HEK293T (cell line): ENCODE measurements around the gene OXNAD1.

Source experiments
- CTCF ChIA-PET: fragments of 350-600 bp; formaldehyde crosslinking; extraction: SDS; loops from one replicate; lab custom pipeline; 2021; ENCODE audit warnings: antibody characterized with exemption, inconsistent platforms; lab: Yijun Ruan, JAX
- POLR2A ChIA-PET: fragments of 350-600 bp; formaldehyde crosslinking; extraction: SDS; loops from one replicate; lab custom pipeline; 2020; ENCODE audit warnings: antibody characterized with exemption, inconsistent platforms; lab: Yijun Ruan, JAX
- DNase-seq: peaks from one replicate; pipeline ENCODE4 v3.0.0; 2012; ENCODE audit warnings: mixed read lengths; ENCODE audit errors: extremely low spot score
- ARNT ChIP-seq: fragments of 450-650 bp; IDR thresholded peaks from 2 replicates; pipeline ENCODE4 v1.6.1; 2017; ENCODE audit warnings: mild to moderate bottlenecking
- BHLHE40 ChIP-seq: fragments of 450-650 bp; IDR thresholded peaks from 2 replicates; pipeline ENCODE4 v1.6.1; 2016; ENCODE audit warnings: mild to moderate bottlenecking, moderate library complexity, borderline replicate concordance
- CTBP1 ChIP-seq: fragments of 450-650 bp; IDR thresholded peaks from 2 replicates; pipeline ENCODE4 v1.6.1; 2016; ENCODE audit warnings: borderline replicate concordance
- ELF4 ChIP-seq: fragments of 450-650 bp; IDR thresholded peaks from 2 replicates; pipeline ENCODE4 v1.6.1; 2017; ENCODE audit warnings: antibody characterized with exemption
- FOXA1 ChIP-seq: fragments of 450-650 bp; IDR thresholded peaks from 2 replicates; pipeline ENCODE4 v1.6.1; 2016; ENCODE audit warnings: mild to moderate bottlenecking
- FOXK2 ChIP-seq: fragments of 450-650 bp; IDR thresholded peaks from 2 replicates; pipeline ENCODE4 v1.6.1; 2016; ENCODE audit warnings: mild to moderate bottlenecking
- FOXM1 ChIP-seq: fragments of 450-650 bp; IDR thresholded peaks from 2 replicates; pipeline ENCODE4 v1.6.1; 2017; ENCODE audit warnings: mild to moderate bottlenecking, borderline replicate concordance
- HDGF ChIP-seq: fragments of 450-650 bp; IDR thresholded peaks from 2 replicates; pipeline ENCODE4 v1.6.1; 2017; ENCODE audit warnings: antibody characterized with exemption, borderline replicate concordance
- L3MBTL2 ChIP-seq: fragments of 450-650 bp; conservative IDR thresholded peaks from 2 replicates; pipeline ENCODE4 v1.6.1; 2016; ENCODE audit warnings: mild to moderate bottlenecking
- LEF1 ChIP-seq: fragments of 450-650 bp; IDR thresholded peaks from 2 replicates; pipeline ENCODE4 v1.6.1; 2017; ENCODE audit warnings: mild to moderate bottlenecking, borderline replicate concordance
- NFRKB ChIP-seq: fragments of 450-650 bp; IDR thresholded peaks from 2 replicates; pipeline ENCODE4 v1.6.1; 2016; ENCODE audit warnings: mild to moderate bottlenecking, moderate library complexity
- PKNOX1 ChIP-seq: fragments of 450-650 bp; IDR thresholded peaks from 2 replicates; pipeline ENCODE4 v1.6.1; 2016
- SP1 ChIP-seq: fragments of 450-650 bp; IDR thresholded peaks from 2 replicates; pipeline ENCODE4 v1.6.1; 2017
- SUZ12 ChIP-seq: fragments of 450-650 bp; IDR thresholded peaks from 2 replicates; pipeline ENCODE4 v1.6.1; 2016; ENCODE audit warnings: mild to moderate bottlenecking
- TARDBP ChIP-seq: fragments of 450-650 bp; IDR thresholded peaks from 2 replicates; pipeline ENCODE4 v1.6.1; 2016
- ZNF384 ChIP-seq: fragments of 450-650 bp; IDR thresholded peaks from 2 replicates; pipeline ENCODE4 v1.6.1; 2016

OXNAD1 gene

GRCh38 chr3:16332904-16333426, 68.0 kb downstream of the OXNAD1 start:
- ChIA-PET CTCF (no interaction called here), POLR2A (no interaction called here)
- DNase-seq, result no peak
- TF ChIP-seq ZNF384 (no peak), ARNT (no peak), FOXA1 (no peak), PKNOX1 (no peak), SP1 (no peak), L3MBTL2 (no peak)

DNA sequence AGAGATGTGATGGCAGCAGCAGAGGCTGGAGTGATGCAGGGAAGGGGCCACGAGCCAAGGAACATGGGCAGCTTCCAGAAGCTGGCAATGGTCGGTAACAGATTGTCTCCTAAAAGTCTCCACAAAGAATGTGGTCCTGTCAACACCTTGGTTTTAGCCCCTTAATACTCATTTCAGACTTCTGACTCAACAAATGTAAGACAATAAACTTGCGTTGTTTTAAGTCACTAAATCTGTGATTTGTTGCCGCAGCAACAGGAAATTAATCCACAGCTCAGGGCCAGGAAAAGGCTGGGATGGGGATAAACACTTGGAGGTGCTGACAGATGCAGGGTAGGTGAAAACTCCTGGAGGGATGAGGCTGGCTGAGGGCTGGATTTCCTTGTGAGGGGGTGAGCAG, 69.9 kb downstream of the OXNAD1 start:
- DNase-seq, result no peak
- ChIA-PET POLR2A (no interaction called here), CTCF (no interaction called here)
- no peak for TF ChIP-seq SUZ12
- TF ChIP-seq FOXM1, result no peak
- no peak for TF ChIP-seq NFRKB
- no peak for TF ChIP-seq BHLHE40
- TF ChIP-seq ZNF384, result no peak
- TF ChIP-seq ELF4, result no peak
- no peak for TF ChIP-seq CTBP1

DNA sequence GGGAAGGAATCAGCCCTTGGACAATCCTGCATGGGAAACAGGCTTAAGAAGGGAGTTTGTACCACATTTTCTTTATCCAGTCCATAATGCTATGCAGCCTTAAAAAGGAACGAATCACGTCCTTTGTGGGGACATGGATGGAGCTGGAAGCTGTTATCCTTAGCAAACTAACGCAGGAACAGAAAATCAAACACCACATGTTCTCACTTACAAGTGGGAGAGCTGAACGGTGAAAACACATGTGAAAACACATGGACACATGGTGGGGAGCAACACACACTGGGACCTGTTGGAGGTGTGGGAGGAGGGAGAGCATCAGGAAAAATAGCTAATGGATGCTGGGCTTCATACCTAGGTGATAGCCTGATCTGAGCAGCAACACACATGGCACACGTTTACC, 70.3 kb downstream of the OXNAD1 start:
- ChIA-PET CTCF (no interaction called here), POLR2A (no interaction called here)
- DNase-seq, result no peak
- TF ChIP-seq FOXK2 (no peak), SUZ12 (no peak), ELF4 (no peak), PKNOX1 (no peak), NFRKB (no peak), L3MBTL2 (no peak)

DNA sequence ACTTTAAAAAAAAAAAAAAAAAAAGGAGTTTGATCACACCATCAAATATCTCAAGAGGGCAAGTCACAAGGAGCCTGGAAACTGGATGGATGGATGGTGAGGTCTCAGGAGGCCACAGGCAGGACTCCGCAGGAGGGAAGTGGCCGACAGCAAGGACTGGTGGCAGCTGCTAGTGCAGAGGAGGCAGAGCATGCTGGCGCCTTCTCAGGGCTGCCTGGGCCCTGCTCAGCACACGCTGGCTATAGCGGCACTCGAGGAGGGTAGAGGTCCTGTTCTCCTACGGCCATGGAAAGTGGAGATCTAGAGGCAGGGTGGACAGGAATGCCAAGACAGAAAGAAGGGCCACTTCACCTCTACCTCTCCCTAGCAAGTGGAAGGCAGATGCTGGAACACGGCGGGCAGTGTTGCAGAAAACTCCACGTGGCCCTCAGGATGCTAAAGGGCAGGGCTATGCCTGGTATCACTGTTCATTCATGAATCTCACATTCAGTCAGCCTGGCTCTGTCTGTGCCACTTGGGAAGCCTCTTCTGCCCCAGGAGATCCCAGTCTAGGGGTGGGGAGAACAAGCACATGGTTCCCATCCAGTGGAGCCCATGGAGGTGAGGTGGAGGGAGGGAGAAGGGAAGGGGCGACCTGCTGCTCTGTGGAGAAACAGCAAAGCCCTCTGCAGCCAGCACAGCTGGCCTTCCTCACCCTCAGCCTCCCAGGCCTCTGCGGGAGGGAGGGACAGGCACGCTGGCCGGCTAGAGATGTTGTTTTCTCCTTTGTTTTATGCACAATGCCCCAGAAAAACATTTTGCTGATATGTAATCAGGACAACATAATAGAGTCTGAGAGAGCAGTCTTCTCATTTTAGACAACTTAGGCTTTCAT, 71.0 kb downstream of the OXNAD1 start:
- no peak for DNase-seq
- CTCF ChIA-PET, result no interaction called here
- POLR2A ChIA-PET, result no interaction called here
- no peak for TF ChIP-seq PKNOX1
- TF ChIP-seq CTBP1, result no peak
- TF ChIP-seq ARNT, result no peak
- TF ChIP-seq FOXM1, result no peak
- no peak for TF ChIP-seq L3MBTL2
- no peak for TF ChIP-seq FOXK2
- no peak for TF ChIP-seq SP1
- no peak for TF ChIP-seq BHLHE40
- TF ChIP-seq TARDBP, result no peak
- no peak for TF ChIP-seq ZNF384

DNA sequence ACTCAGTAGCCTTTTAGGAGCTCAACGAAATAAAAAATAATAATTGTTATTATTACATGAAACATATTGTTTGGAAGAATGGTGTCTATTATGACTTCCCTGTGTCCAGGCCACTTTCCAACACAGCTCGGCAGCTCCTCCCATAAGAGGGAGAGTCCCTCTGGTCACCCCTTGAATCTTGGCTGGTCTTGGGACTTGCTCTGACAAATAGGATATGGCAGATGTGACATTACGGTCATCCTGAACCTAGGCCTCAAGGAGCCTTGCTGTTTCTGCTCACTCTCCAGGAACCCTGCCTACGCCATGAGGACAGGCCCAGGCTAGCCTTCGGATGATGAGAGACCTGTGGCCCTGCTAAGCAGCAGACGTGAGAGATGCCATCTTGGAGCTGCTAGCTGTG, 71.8 kb downstream of the OXNAD1 start:
- CTCF ChIA-PET, result no interaction called here
- POLR2A ChIA-PET, result no interaction called here
- TF ChIP-seq BHLHE40 (no peak), FOXK2 (no peak), FOXA1 (no peak), CTBP1 (no peak), NFRKB (no peak), SP1 (no peak), L3MBTL2 (no peak), HDGF (no peak)

GRCh38 chr3:16337856-16338540, 73.0 kb downstream of the OXNAD1 start:
- TF ChIP-seq LEF1 (no peak), HDGF (no peak), CTBP1 (no peak), SUZ12 (no peak), FOXA1 (no peak)
- CTCF ChIA-PET, result no interaction called here
- POLR2A ChIA-PET, result no interaction called here
- no peak for DNase-seq

More for the DNA sequence above, 71.8 kb downstream of the OXNAD1 start:
- no peak for DNase-seq

GRCh38 chr3:16338999-16339398, 74.0 kb downstream of the OXNAD1 start:
- DNase-seq, result no peak
- ChIA-PET POLR2A (no interaction called here), CTCF (no interaction called here)
- TF ChIP-seq L3MBTL2 (no peak), ZNF384 (no peak), FOXM1 (no peak), FOXK2 (no peak), TARDBP (no peak), BHLHE40 (no peak), ARNT (no peak), NFRKB (no peak), FOXA1 (no peak), LEF1 (no peak), CTBP1 (no peak), ELF4 (no peak), PKNOX1 (no peak), SUZ12 (no peak), SP1 (no peak), HDGF (no peak)
